GM21528 (cell line): ENCODE results near the gene KLHL29.

Source experiments
- ATAC-seq: cut with Tn5 transposase; IDR thresholded peaks from one replicate; pipeline ENCODE4 v1.9.1; 2021; ENCODE audit warnings: mild to moderate bottlenecking, moderate library complexity; ENCODE audit not compliant: unreplicated experiment, low FRiP score

KLHL29 gene

DNA sequence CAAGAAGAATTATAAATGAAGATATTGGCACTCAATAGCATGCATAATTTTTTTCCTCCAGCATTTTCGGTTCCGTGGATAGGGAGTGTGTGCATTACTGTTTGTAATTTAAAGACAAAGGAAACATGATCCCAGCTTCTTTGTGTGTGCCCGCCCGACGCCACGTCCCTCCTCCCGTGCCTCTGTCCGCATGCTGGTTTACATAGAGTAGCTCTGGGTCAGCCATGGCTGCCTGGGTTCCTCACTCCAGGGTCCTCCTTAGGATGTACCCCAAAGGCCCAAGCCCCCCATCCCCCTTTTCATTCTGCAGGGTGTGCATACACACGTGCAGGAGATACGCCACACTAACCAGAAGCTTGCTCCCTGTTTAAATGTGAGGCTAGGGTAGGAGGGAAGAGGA lies 214.7 kb downstream of the KLHL29 start:
- ATAC-seq = no peak

DNA sequence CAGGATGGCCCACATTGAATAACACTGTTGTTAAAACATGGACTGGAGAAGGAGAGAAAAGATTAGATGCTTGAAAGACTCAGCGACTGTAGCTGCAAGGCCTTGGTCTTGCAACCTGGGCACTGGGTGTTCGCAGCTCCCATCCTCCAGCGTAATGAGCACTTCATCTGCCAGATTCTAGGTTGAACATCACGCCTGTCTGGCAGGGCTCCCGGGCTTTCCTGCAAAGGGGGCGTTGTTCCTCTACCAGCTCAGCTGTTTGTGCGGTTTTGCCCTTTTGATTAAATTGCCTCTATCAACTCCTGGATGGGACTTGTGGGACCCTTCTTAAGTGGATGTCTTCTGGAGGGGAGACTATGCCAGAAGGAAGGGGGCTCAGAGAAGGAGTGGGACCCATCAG lies 215.4 kb downstream of the KLHL29 start:
- ATAC-seq = no peak

DNA sequence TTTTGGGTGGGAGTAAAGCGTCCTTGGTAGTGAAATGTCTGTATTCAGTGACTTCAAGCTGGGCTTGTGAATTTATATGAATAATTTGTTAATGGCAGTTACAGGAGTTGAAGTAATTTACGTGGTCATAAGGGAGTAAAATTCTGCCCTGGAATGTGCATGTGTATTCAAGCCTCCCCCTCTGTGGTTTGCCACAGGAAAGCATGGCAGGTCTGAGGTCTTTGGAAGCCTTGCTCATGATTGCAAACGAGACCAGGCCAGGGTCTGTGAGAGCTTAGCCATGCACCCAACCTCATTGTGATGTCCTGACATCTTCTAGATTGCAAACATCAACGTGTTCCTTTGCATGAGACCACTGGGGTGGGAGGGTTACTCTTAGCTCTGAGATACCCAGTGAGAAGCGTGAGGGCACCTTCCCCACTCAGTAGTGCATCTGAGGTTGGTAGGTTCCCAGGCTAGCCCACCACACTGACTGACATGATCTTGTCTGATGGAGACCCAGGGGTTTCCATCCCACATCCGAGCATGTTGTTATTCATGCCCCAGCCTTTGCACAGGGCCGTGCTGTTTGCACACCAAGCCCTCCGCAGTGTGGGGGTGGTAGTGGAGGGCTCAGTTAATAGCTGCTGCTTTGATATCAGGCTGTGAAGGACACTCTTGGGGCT lies 216.5 kb downstream of the KLHL29 start:
- ATAC-seq = no peak

GRCh38 chr2:23602116-23602515 lies 217.1 kb downstream of the KLHL29 start:
- ATAC-seq = no peak

GRCh38 chr2:23603156-23603555 lies 218.2 kb downstream of the KLHL29 start:
- ATAC-seq = no peak

GRCh38 chr2:23603581-23603980 lies 218.6 kb downstream of the KLHL29 start:
- ATAC-seq = no peak

GRCh38 chr2:23604731-23605130 lies 219.8 kb downstream of the KLHL29 start:
- ATAC-seq = no peak

GRCh38 chr2:23605236-23605635 lies 220.3 kb downstream of the KLHL29 start:
- ATAC-seq = no peak

DNA sequence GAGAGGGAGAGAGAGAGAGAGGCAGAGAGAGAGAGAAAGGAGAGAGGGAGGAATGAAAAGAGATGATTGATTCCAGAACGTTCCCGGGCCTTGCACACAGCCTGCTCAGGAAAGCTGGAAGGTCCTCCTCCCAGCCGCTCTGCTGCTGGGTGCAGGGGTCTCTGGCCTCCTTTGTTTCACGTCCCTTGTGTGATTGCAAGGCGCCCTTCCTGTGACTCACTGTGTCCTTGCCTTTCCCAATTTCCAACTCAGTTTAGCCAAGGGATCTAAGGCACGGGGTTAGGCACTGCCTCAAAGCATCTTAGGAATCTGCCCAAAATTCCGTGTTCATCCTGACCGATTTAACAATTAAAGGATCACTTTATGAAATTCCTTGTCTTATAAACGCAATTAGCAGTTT lies 221.2 kb downstream of the KLHL29 start:
- no peak for ATAC-seq

DNA sequence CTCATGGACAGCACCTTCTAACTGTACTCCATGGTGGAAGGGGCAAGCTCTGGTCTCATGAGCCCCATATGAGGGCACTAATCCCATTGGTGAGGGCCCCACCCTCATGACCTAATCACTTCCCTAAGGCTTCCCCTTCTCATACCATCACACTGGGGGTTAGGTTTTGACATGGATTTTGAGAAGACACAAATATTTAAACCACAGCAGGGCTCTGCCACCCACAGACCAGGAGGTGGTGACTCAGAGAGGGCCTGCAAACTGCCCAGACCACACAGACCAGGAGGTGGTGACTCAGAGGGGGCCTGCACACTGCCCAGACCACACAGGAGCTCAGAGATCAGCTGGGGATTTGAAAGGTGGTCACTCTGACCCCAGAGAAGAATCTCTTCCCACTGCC lies 222.0 kb downstream of the KLHL29 start:
- ATAC-seq = no peak

GRCh38 chr2:23607925-23608324 lies 222.9 kb downstream of the KLHL29 start:
- no peak for ATAC-seq

GRCh38 chr2:23609254-23609653 lies 224.3 kb downstream of the KLHL29 start:
- ATAC-seq = no peak

DNA sequence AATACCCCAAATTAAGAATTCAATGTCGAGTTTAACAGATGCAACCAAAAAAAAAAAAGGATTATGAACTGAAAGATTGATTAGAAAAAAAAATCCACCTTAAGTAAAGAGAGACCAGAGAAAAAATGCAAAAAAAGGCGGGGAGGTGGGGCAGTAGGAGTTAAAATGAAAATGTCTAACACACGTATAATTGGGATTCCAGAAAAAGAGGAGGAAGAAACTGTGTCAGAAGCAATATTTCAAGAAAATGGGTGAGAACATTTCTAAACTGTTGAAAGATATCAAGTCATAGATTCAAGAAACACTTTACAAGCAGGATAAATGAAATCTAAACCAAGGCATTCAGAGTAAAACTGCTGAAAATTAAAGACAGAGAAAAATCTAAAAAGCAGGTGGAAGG lies 226.9 kb downstream of the KLHL29 start:
- ATAC-seq = no peak

GRCh38 chr2:23614701-23615100 lies 229.7 kb downstream of the KLHL29 start:
- ATAC-seq = no peak

GRCh38 chr2:23615216-23616020 lies 230.4 kb downstream of the KLHL29 start:
- ATAC-seq = no peak

GRCh38 chr2:23616630-23617029 lies 231.7 kb downstream of the KLHL29 start:
- ATAC-seq = no peak

- no peak for ATAC-seq
Measured at GRCh38 chr2:23617167-23617810, 232.3 kb downstream of the KLHL29 start.

- no peak for ATAC-seq
Measured at GRCh38 chr2:23617811-23618215, 232.8 kb downstream of the KLHL29 start.

DNA sequence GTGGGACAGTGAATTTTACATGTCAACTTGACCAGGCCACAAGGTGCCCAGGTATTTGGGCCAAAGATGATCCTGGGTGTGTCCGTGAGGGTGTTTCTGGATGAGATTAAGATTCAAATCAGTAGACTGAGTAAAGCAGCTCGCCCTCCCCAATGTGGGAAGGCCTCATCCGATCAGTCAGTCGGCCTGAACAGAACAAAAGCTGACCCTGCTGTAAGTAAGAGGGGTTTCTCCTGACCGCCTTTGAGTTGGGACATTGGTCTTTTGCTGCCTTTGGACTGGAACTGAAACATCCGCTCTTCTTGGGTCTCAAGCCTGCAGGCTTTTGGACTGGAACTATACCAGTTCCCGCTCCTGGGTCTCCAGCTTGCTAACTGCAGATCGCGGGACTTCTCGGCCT lies 233.3 kb downstream of the KLHL29 start:
- ATAC-seq = no peak

DNA sequence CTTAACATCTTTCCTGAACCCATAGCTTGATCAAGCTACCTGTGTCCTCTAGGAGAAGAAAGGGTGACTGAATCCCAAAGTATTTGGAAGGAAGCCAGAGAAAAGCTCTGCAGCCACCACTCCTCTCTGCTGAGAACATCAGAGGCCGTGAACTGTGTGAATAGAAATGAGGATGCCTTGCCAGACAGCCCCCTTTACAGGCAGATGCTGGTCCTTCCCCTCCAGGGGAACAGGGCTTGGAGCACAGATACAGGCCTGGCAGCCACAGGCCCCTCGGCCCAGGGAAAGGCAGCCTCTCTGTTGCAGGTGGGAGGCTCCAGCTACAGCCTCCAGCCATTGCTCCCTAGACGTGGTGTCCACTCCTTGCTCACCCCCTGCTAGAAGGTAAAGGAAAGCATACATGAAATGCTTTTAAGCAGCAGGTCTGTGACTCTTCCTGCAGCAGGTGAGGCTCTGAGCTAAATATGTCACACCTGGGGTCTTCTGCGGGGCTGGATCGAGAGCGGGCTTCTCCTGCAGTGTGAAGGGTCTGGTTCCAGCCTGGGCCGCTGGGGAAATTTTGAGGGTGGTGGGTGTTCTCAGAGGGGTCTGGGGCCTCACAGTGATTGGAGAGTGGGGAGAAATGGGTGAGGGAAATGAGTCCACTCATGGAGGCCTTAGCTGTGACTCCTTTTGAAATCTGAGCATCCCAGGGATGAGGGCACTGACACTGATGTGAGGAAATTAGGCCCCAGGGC lies 234.0 kb downstream of the KLHL29 start:
- ATAC-seq = no peak

DNA sequence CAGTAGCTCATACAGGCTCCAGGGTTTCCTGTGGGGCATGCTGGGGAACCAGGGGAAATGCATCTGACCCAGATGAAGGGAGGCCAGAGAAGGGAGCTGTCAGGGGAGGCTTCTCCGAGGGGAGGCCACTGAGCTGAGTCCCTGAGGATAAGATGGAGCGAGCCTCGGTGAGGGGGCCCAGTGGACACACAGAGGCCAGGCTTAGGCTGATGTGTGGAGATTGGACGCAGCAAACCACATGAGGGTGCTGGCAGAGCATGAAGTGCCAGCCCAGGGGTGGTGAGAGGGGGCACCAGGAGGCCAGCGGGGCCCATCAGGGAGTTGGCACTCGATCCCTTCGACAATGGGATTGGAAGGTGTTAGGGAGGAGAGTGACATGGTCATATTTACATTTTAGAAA lies 235.0 kb downstream of the KLHL29 start:
- no peak for ATAC-seq
